Mesenchymal stem cell (in vitro differentiated cells and primary cell): ENCODE measurements around the gene CDHR2.
A peak's percentile ranks its signal among the peaks of the same experiment; 100 is the strongest.
"Not testable (repeated sequence)": the region's sequence is repeated elsewhere in the genome, so short reads cannot be mapped to it uniquely, and the experiment has no call there.

Source experiments
- DNase-seq: peaks from one replicate; pipeline ENCODE4 v3.0.0-alpha.2; 2013
- H2AFZ ChIP-seq: one replicate; pipeline ENCODE4 v1.6.1; 2013; ENCODE audit warnings: low read depth, mild to moderate bottlenecking, control low read depth, inconsistent platforms, low read length, moderate library complexity
- H2AK5ac ChIP-seq: 2 replicates; pipeline ENCODE4 v1.6.1; 2013; ENCODE audit warnings: low read length, moderate library complexity, mild to moderate bottlenecking, inconsistent platforms; ENCODE audit not compliant: severe bottlenecking
- H2BK120ac ChIP-seq: one replicate; pipeline ENCODE4 v1.6.1; 2013; ENCODE audit warnings: low read depth, mild to moderate bottlenecking, inconsistent platforms, low read length, moderate library complexity
- H2BK12ac ChIP-seq, 2 experiments: one replicate each; pipeline ENCODE4 v1.6.1; 2013; ENCODE audit warnings: inconsistent platforms in 2 of 2, low read length in 2 of 2, mild to moderate bottlenecking in 2 of 2, moderate library complexity in 2 of 2, control low read depth in 1 of 2
- H2BK15ac ChIP-seq: one replicate; pipeline ENCODE4 v1.6.1; 2013; ENCODE audit warnings: mild to moderate bottlenecking, low read depth, inconsistent platforms; ENCODE audit not compliant: poor library complexity, severe bottlenecking
- H2BK5ac ChIP-seq: 2 replicates; pipeline ENCODE4 v1.6.1; 2013; ENCODE audit warnings: low read depth, mild to moderate bottlenecking, low read length, control low read depth, inconsistent platforms; ENCODE audit not compliant: poor library complexity, severe bottlenecking
- H3K14ac ChIP-seq, 2 experiments: one replicate each; pipeline ENCODE4 v1.6.1; 2013; ENCODE audit warnings: inconsistent platforms in 2 of 2, low read length in 2 of 2, control low read depth in 1 of 2, mild to moderate bottlenecking in 1 of 2, moderate library complexity in 1 of 2
- H3K18ac ChIP-seq, 2 experiments: one replicate each; pipeline ENCODE4 v1.6.1; 2013; ENCODE audit warnings: inconsistent platforms in 2 of 2, low read length in 2 of 2, control low read depth in 1 of 2, low read depth in 1 of 2, mild to moderate bottlenecking in 1 of 2
- H3K23ac ChIP-seq, 2 experiments: one replicate each; pipeline ENCODE4 v1.6.1; 2013; ENCODE audit warnings: inconsistent platforms in 2 of 2, low read length in 2 of 2, mild to moderate bottlenecking in 2 of 2, moderate library complexity in 2 of 2, control low read depth in 1 of 2
- H3K27ac ChIP-seq: 2 replicates; pipeline ENCODE4 v1.5.1; 2013; ENCODE audit warnings: mild to moderate bottlenecking, moderate library complexity, low read length, control low read depth, inconsistent platforms; ENCODE audit not compliant: poor library complexity, severe bottlenecking
- H3K27me3 ChIP-seq, 2 experiments: 2 replicates each; pipeline versions ENCODE4 v1.6.1 to v1.7.0; 2013; ENCODE audit warnings: low read length in 2 of 2, mild to moderate bottlenecking in 2 of 2, moderate library complexity in 2 of 2, control low read depth in 1 of 2, inconsistent platforms in 1 of 2; ENCODE audit not compliant: control insufficient read depth in 1 of 2, insufficient read depth in 1 of 2
- H3K36me3 ChIP-seq, 2 experiments: 2 replicates each; pipeline versions ENCODE4 v1.6.1 to v1.7.0; 2013; ENCODE audit warnings: low read length in 2 of 2, control low read depth in 1 of 2, inconsistent platforms in 1 of 2, low read depth in 1 of 2, mild to moderate bottlenecking in 1 of 2; ENCODE audit not compliant: insufficient read depth in 2 of 2, control insufficient read depth in 1 of 2
- H3K4ac ChIP-seq, 2 experiments: one replicate each; pipeline ENCODE4 v1.6.1; 2013; ENCODE audit warnings: inconsistent platforms in 2 of 2, low read length in 2 of 2, mild to moderate bottlenecking in 2 of 2, moderate library complexity in 2 of 2, control low read depth in 1 of 2, low read depth in 1 of 2
- H3K4me1 ChIP-seq: 2 replicates; pipeline ENCODE4 v1.6.1; 2013; ENCODE audit warnings: low read depth, low read length, control low read depth; ENCODE audit not compliant: control insufficient read depth, insufficient read depth
- H3K4me2 ChIP-seq: 2 replicates; pipeline ENCODE4 v1.6.1; 2013; ENCODE audit warnings: low read length, mild to moderate bottlenecking, inconsistent platforms; ENCODE audit not compliant: poor library complexity, severe bottlenecking
- H3K4me3 ChIP-seq, 2 experiments: 2 replicates each; pipeline versions ENCODE4 v1.5.1 to v1.7.0; 2013; ENCODE audit warnings: low read length in 2 of 2, mild to moderate bottlenecking in 2 of 2, control low read depth in 1 of 2, low read depth in 1 of 2; ENCODE audit not compliant: insufficient read depth in 1 of 2
- H3K79me1 ChIP-seq: replicated peaks from 2 replicates; pipeline ENCODE4 v1.6.1; 2013; ENCODE audit warnings: mild to moderate bottlenecking, control low read depth, low read length, inconsistent platforms; ENCODE audit not compliant: poor library complexity, severe bottlenecking
- H3K9ac ChIP-seq: 2 replicates; pipeline ENCODE4 v1.7.0; 2013; ENCODE audit warnings: mild to moderate bottlenecking, low read length, moderate library complexity
- H3K9me3 ChIP-seq: 2 replicates; pipeline ENCODE4 v1.7.0; 2013; ENCODE audit warnings: mild to moderate bottlenecking, low read length; ENCODE audit not compliant: control insufficient read depth
- H4K8ac ChIP-seq: one replicate; pipeline ENCODE4 v1.6.1; 2013; ENCODE audit warnings: inconsistent platforms, mild to moderate bottlenecking, low read length, moderate library complexity
- H4K91ac ChIP-seq: one replicate; pipeline ENCODE4 v1.6.1; 2013; ENCODE audit warnings: mild to moderate bottlenecking, low read length, inconsistent platforms
- WGBS: methylation state at CpG from one replicate; pipeline ENCODE4 v1.1.7; 2013; ENCODE audit warnings: mixed read lengths; 5-methylcytosine and 5-hydroxymethylcytosine counted together

CDHR2 gene

DNA sequence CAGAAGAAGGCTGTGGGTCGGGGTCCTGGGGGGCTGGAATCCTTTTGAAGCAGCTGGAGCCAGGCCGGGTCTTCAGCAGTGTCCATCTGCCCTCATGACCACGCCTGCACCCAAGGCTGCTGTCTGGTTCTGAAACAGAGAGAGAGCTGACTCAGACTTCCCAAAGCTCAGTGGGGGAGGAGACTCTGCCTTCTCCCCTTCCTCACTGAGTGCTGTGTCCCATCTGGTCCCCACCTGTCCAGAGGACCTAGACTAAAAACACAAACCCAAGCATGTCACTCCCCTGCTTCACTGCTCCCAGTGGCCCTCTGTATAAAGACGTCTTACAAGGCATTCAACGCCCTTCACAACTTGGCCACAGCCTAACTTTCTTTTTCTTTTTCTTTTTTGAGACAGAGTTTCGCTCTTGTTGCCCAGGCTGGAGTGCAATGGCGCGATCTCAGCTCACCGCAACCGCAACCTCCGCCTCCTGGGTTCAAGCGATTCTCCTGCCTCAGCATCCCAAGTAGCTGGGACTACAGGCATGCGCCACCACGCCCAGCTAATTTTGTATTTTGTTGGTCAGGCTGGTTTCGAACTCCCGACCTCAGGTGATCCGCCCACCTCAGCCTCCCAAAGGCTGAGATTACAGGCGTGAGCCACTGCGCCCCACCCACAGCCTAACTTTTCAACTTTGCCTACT is 50.7 kb downstream of the CDHR2 start:
- peaks cover 9 to 25% of the 10 kb centered on the region in 2 experiments for H3K36me3 ChIP-seq
- H2BK15ac ChIP-seq, H4K91ac ChIP-seq, H3K9me3 ChIP-seq, H3K9ac ChIP-seq, H3K27ac ChIP-seq, H3K23ac ChIP-seq, H2BK12ac ChIP-seq, H3K4ac ChIP-seq, H2AFZ ChIP-seq, H2BK5ac ChIP-seq, H4K8ac ChIP-seq, H3K18ac ChIP-seq, H2AK5ac ChIP-seq, H3K4me3 ChIP-seq, H3K14ac ChIP-seq, H2BK120ac ChIP-seq, H3K4me2 ChIP-seq: not testable (repeated sequence)
- H3K4me1 ChIP-seq: peaks cover 20% of the 10 kb centered on the region
- peaks cover 46% of the 10 kb centered on the region for H3K79me1 ChIP-seq
- peak; percentile 23 for DNase-seq
- WGBS: 90% methylated on average over 19 of the region's 19 CpGs
- peaks cover 0 to 16% of the 10 kb centered on the region in 2 experiments for H3K27me3 ChIP-seq

DNA sequence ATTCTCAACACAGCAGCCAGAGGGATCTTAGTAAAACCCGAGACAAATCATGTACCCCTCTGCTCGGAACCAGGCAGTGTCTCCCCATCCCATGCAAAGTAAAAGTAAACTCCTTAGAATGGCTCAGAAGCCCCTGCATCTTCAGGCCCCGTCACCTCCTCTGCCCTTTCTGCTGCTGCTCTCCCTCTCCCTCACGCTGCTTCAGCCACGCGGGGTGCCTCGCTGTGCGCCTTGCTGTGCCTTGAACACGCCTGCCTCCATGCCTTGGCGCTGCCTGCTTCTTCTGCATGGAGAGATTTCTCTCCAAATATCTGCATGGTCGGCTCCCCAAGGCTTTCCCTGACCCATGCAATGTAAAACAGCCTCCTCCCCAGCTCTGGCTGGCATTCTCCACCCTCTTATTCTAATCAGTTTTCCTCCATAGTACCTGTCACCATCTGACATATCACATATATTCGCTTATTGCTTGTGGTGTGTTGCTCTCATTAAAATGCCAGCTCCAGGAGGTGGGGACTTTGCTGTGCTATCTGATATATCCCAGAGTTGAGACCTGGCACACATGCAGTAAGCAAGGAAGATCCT is 52.9 kb downstream of the CDHR2 start:
- H2BK120ac ChIP-seq: no peak overlapping the region
- no peak for DNase-seq
- peaks cover 18% of the 10 kb centered on the region for H3K4me1 ChIP-seq
- H3K9me3 ChIP-seq: no peaks in the 10 kb centered on the region
- no peak overlapping the region for H2BK15ac ChIP-seq
- no peak overlapping the region for H3K18ac ChIP-seq
- no peak overlapping the region for H3K4me3 ChIP-seq
- WGBS: 86% methylated on average over 12 of the region's 12 CpGs
- H3K4ac ChIP-seq: no peak overlapping the region
- H4K91ac ChIP-seq: no peak overlapping the region
- H2BK12ac ChIP-seq: no peak overlapping the region
- no peak overlapping the region for H4K8ac ChIP-seq
- peaks cover 0 to 13% of the 10 kb centered on the region in 2 experiments for H3K27me3 ChIP-seq
- H3K27ac ChIP-seq: no peak overlapping the region
- H2AK5ac ChIP-seq: no peak overlapping the region
- H2AFZ ChIP-seq: no peak overlapping the region
- H3K14ac ChIP-seq: peak overlapping the region in 1 of 2 experiments; percentile 77
- H2BK5ac ChIP-seq: no peak overlapping the region
- H3K79me1 ChIP-seq: peaks cover 51% of the 10 kb centered on the region
- H3K23ac ChIP-seq: no peak overlapping the region
- H3K4me2 ChIP-seq: no peak overlapping the region
- peaks cover 9 to 26% of the 10 kb centered on the region in 2 experiments for H3K36me3 ChIP-seq
- no peak overlapping the region for H3K9ac ChIP-seq

DNA sequence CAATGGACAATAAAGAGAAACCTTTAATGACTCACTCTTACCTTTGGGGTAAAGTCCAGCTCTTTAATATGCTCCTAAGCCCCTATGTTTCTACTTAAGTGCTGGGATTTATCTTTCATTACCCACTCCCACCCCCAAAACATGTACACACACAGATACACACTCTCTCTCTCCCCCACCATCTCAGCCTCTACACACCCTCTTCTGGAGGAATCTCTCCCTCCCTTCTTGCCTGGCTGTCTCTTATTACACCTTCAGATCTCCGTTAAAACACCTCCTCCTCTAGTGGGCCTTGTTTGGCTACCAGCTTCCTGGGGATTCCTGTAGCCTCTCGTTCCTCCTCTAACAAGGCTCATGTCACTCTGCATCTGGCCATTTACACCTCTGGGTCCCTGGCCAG is 53.9 kb downstream of the CDHR2 start:
- Histone ChIP-seq H3K18ac (no peak overlapping the region), H3K27ac (no peak overlapping the region), H3K27me3 (peaks cover 0 to 6% of the 10 kb centered on the region in 2 experiments), H2BK12ac (no peak overlapping the region), H3K4me1 (peaks cover 19% of the 10 kb centered on the region), H2BK120ac (no peak overlapping the region), H2BK15ac (no peak overlapping the region), H3K14ac (no peak overlapping the region), H3K9me3 (no peaks in the 10 kb centered on the region), H3K79me1 (peaks cover 53% of the 10 kb centered on the region), H3K23ac (no peak overlapping the region), H3K4me2 (no peak overlapping the region), H2AFZ (no peak overlapping the region), H2BK5ac (no peak overlapping the region), H3K9ac (no peak overlapping the region), H4K91ac (no peak overlapping the region), H3K36me3 (peaks cover 9 to 22% of the 10 kb centered on the region in 2 experiments), H2AK5ac (no peak overlapping the region), H4K8ac (no peak overlapping the region), H3K4me3 (no peak overlapping the region), H3K4ac (no peak overlapping the region)
- DNase-seq: no peak
- WGBS: 17% methylated on average over 1 of the region's 2 CpGs

DNA sequence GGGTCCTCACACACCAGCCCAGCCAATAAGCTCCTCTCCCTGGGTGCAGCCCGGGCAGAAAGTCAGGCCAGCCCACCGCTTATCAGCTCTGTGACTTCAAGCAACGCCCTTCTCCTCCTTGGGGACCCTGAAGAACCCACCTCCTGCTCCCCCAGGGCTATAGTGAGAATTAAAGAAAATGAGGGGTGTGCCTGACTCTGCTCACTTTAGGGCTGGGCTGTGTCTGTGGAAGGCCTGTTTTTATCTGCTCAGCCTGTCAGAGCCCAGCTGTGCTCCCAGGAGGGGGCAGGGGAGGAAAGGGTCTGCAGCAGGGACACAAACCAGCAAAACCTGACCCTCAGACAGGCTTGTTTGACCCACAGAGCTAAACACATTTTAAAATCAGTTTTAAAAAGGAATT is 56.9 kb downstream of the CDHR2 start:
- DNase-seq: no peak
- 0% methylated on average over 1 of the region's 3 CpGs for WGBS
- Histone ChIP-seq H3K4me3 (no peak overlapping the region), H2BK12ac (no peak overlapping the region), H3K4me2 (no peak overlapping the region), H2BK120ac (no peak overlapping the region), H3K18ac (no peak overlapping the region), H3K79me1 (peaks cover 40% of the 10 kb centered on the region), H3K23ac (no peak overlapping the region), H3K27ac (no peak overlapping the region), H3K36me3 (peaks cover 0 to 8% of the 10 kb centered on the region in 2 experiments), H3K4ac (no peak overlapping the region), H3K14ac (no peak overlapping the region), H4K8ac (no peak overlapping the region), H2AFZ (no peak overlapping the region), H4K91ac (no peak overlapping the region), H3K4me1 (peaks cover 29% of the 10 kb centered on the region), H2BK5ac (no peak overlapping the region), H2AK5ac (no peak overlapping the region), H3K27me3 (no peaks in the 10 kb centered on the region), H2BK15ac (no peak overlapping the region), H3K9ac (no peak overlapping the region), H3K9me3 (no peaks in the 10 kb centered on the region)
